Head of caudate nucleus (tissue), 42 donors: ENCODE data around the gene DPPA5.
"Not testable (repeated sequence)": the region's sequence is repeated elsewhere in the genome, so short reads cannot be mapped to it uniquely, and the experiment has no call there.

Experiments
- DNase-seq, 42 donors: peaks; one replicate each; pipeline versions ENCODE4 v3.0.0 to v3.0.0-alpha.2; 2020 to 2021; ENCODE audit warnings: mixed read lengths in 7 of 42
- intact Hi-C: fragments of 100-400 bp; cut with DNase I; formaldehyde crosslinking; loops from one replicate; pipeline ENCODE4 v1.15.0; 2022

The DPPA5 gene

GRCh38 chr6:73353636-73354593, at the start of gene DPPA5:
TSS of gene DPPA5 (minus strand) at chr6:73354276. CDS start at chr6:73354225, 51 bp downstream.
- intact Hi-C loops, result no loop called here
- peak in 1 of 42 donors; percentile 34 for DNase-seq

GRCh38 chr6:73400656-73401055, 46.6 kb upstream of the DPPA5 start:
- intact Hi-C loops, result no loop called here
- DNase-seq, result no peak

GRCh38 chr6:73395875-73396274, 41.8 kb upstream of the DPPA5 start:
- intact Hi-C loops, result no loop called here

GRCh38 chr6:73394577-73395354, 40.7 kb upstream of the DPPA5 start, which contains the start of gene DDX43:
TSS of gene DDX43 (plus strand) at chr6:73394828. CDS start at chr6:73394906, 78 bp downstream.
- DNase-seq, result peak in 12 of 42 donors; percentile 4 to 58 (median 36)

More at GRCh38 chr6:73395875-73396274, 41.8 kb upstream of the DPPA5 start:
- no peak for DNase-seq

GRCh38 chr6:73393278-73393677, 39.2 kb upstream of the DPPA5 start:
- intact Hi-C loops, result no loop called here
- DNase-seq, result no peak

More at GRCh38 chr6:73394577-73395354, 40.7 kb upstream of the DPPA5 start, which contains the start of gene DDX43:
- intact Hi-C loops, result no loop called here

- intact Hi-C loops, DNase-seq: not testable (repeated sequence)
Measured at GRCh38 chr6:73392188-73392587, 38.1 kb upstream of the DPPA5 start.

- intact Hi-C loops, result no loop called here
Measured at GRCh38 chr6:73391675-73392074, 37.6 kb upstream of the DPPA5 start.

GRCh38 chr6:73389854-73390253, 35.8 kb upstream of the DPPA5 start:
- DNase-seq, result no peak
- intact Hi-C loops, result no loop called here

More at GRCh38 chr6:73391675-73392074, 37.6 kb upstream of the DPPA5 start:
- no peak for DNase-seq

- intact Hi-C loops, result no loop called here
- DNase-seq, result peak; percentile 12 to 83 (median 62)
Measured at GRCh38 chr6:73388800-73389512, 34.9 kb upstream of the DPPA5 start.

- DNase-seq, result no peak
- intact Hi-C loops, result no loop called here
Measured at GRCh38 chr6:73388433-73388799, 34.3 kb upstream of the DPPA5 start.

GRCh38 chr6:73382462-73383113, 28.5 kb upstream of the DPPA5 start:
- intact Hi-C loops, result no loop called here
- DNase-seq, result no peak

- intact Hi-C loops, DNase-seq: not testable (repeated sequence)
Measured at GRCh38 chr6:73381531-73381930, 27.5 kb upstream of the DPPA5 start.

GRCh38 chr6:73377225-73377624, 23.1 kb upstream of the DPPA5 start:
- intact Hi-C loops, result no loop called here
- DNase-seq, result no peak

- intact Hi-C loops, result no loop called here
- no peak for DNase-seq
Measured at GRCh38 chr6:73375216-73375615, 21.1 kb upstream of the DPPA5 start.

GRCh38 chr6:73372516-73372915, 18.4 kb upstream of the DPPA5 start:
- intact Hi-C loops, result no loop called here
- peak in 13 of 42 donors; percentile 7 to 62 (median 24) for DNase-seq

- intact Hi-C loops, result no loop called here
- DNase-seq, result no peak
Measured at GRCh38 chr6:73371984-73372383, 17.9 kb upstream of the DPPA5 start.

- intact Hi-C loops, result no loop called here
- DNase-seq, result no peak
Measured at GRCh38 chr6:73369563-73369962, 15.5 kb upstream of the DPPA5 start, which contains the start of gene OOEP. TSS of gene OOEP (minus strand) at chr6:73369897. CDS start at chr6:73369792, 105 bp downstream.

GRCh38 chr6:73369157-73369556, 15.1 kb upstream of the DPPA5 start:
- DNase-seq, result no peak
- intact Hi-C loops, result no loop called here
